Endothelial cell of umbilical vein (primary cell): Measurements from ENCODE around the gene ARID5A. TPM values are rescaled to one million over a fixed set of nuclear protein-coding genes. Genes with fewer than 3 reads are reported as not detected.

ENCODE experiments used
- BruUV-seq: library from RNA; stranded (reverse); fragments of 400-500 nt; replicated peaks from 2 replicates; lab custom pipeline; 2021; lab: Mats Ljungman, UMichigan
- CTCF ChIA-PET: fragments of 300-600, 350-600 bp; sonication (Branson Sonifier 250); formaldehyde crosslinking; loops from one replicate; lab custom pipeline; 2021; ENCODE audit warnings: antibody characterized with exemption, inconsistent platforms; lab: Charles Lee
- POLR2A ChIA-PET: fragments of 300-600, 350-600 bp; sonication (Branson Sonifier 250); formaldehyde crosslinking; loops from one replicate; lab custom pipeline; 2021; ENCODE audit warnings: antibody characterized with exemption, inconsistent platforms; lab: Charles Lee
- DNase-seq: peaks from one replicate; pipeline ENCODE4 v3.0.0-alpha.2; 2011; ENCODE audit warnings: low read depth, low spot score
- FAIRE-seq: peaks from 2 replicates; lab custom pipeline; 2011; peaks lifted over from hg19 to GRCh38; lab: Jason Lieb, UNC
- H2AFZ ChIP-seq: 2 replicates; pipeline ENCODE4 v1.6.0; 2012; ENCODE audit warnings: low read depth, low read length, control low read depth, inconsistent platforms
- H3K27ac ChIP-seq: 2 replicates; pipeline ENCODE4 v1.5.1; 2011; ENCODE audit warnings: low read depth, mild to moderate bottlenecking, control low read depth, low read length, moderate library complexity; ENCODE audit not compliant: insufficient read depth
- H3K27me3 ChIP-seq, 2 experiments: 2 replicates each; pipeline versions ENCODE4 v1.6.0 to v1.6.1; 2011; ENCODE audit warnings: low read length in 2 of 2, mixed read lengths in 1 of 2; ENCODE audit not compliant: control insufficient read depth in 2 of 2, insufficient read depth in 2 of 2
- H3K36me3 ChIP-seq, 2 experiments: 2 replicates in 1 of 2; 3 replicates in 1 of 2; pipeline ENCODE4 v1.5.1; 2011; ENCODE audit warnings: low read length in 2 of 2, mild to moderate bottlenecking in 1 of 2, moderate library complexity in 1 of 2; ENCODE audit not compliant: control insufficient read depth in 2 of 2, insufficient read depth in 2 of 2; ENCODE audit errors: extremely low read depth in 1 of 2
- H3K4me1 ChIP-seq: 3 replicates; pipeline ENCODE4 v1.5.1; 2011; ENCODE audit warnings: mild to moderate bottlenecking, low read length; ENCODE audit not compliant: control insufficient read depth, insufficient read depth; ENCODE audit errors: extremely low read depth
- H3K4me2 ChIP-seq: 2 replicates; pipeline ENCODE4 v1.6.1; 2011; ENCODE audit warnings: low read length, control low read depth, mixed read lengths; ENCODE audit not compliant: insufficient read depth
- H3K4me3 ChIP-seq, 3 experiments: fragments of 200-600 bp in 1 of 3; sonication (generic), shearing (Covaris generic) in 1 of 3; replicated peaks in 1 of 3; 2 replicates each; pipeline ENCODE4 v1.5.1; 2011 to 2016; ENCODE audit warnings: control low read depth in 3 of 3, low read length in 3 of 3, mild to moderate bottlenecking in 2 of 3, inconsistent platforms in 1 of 3, low read depth in 1 of 3, moderate library complexity in 1 of 3; ENCODE audit not compliant: insufficient read depth in 1 of 3
- H3K79me2 ChIP-seq: 2 replicates; pipeline ENCODE4 v1.6.0; 2012; ENCODE audit warnings: low read length, inconsistent platforms; ENCODE audit not compliant: control insufficient read depth, insufficient read depth
- H3K9ac ChIP-seq: replicated peaks from 2 replicates; pipeline ENCODE3; 2011; ENCODE audit warnings: low read length, control low read depth; ENCODE audit not compliant: insufficient read depth; ENCODE audit errors: extremely low read depth
- H3K9me1 ChIP-seq: replicated peaks from 3 replicates; pipeline ENCODE4 v1.6.0; 2011; ENCODE audit warnings: mild to moderate bottlenecking, low read length; ENCODE audit not compliant: control insufficient read depth, insufficient read depth; ENCODE audit errors: extremely low read depth
- H3K9me3 ChIP-seq: replicated peaks from 2 replicates; pipeline ENCODE4 v1.5.1; 2012; ENCODE audit warnings: low read length, inconsistent platforms; ENCODE audit not compliant: control insufficient read depth, insufficient read depth
- H4K20me1 ChIP-seq: replicated peaks from 2 replicates; pipeline ENCODE3; 2011; ENCODE audit warnings: mild to moderate bottlenecking, low read length; ENCODE audit not compliant: control insufficient read depth, insufficient read depth; ENCODE audit errors: extremely low read depth
- CTCF ChIP-seq, 2 donors: IDR thresholded peaks; 1 replicate in 1 of 2; 2 replicates in 1 of 2; pipeline ENCODE4 v1.5.1; 2011; ENCODE audit warnings: low read length in 2 of 2, mild to moderate bottlenecking in 2 of 2, moderate library complexity in 2 of 2, control low read depth in 1 of 2, inconsistent platforms in 1 of 2, low read depth in 1 of 2; ENCODE audit not compliant: insufficient read depth in 1 of 2; ENCODE audit errors: extremely low read depth in 1 of 2
- FOS ChIP-seq: IDR thresholded peaks from 2 replicates; pipeline ENCODE4 v1.6.1; 2011; ENCODE audit warnings: mild to moderate bottlenecking, low read length, moderate library complexity, borderline replicate concordance; ENCODE audit not compliant: insufficient read depth
- GATA2 ChIP-seq: IDR thresholded peaks from 2 replicates; pipeline ENCODE4 v1.7.0; 2011; ENCODE audit warnings: low read depth, mild to moderate bottlenecking, moderate library complexity, mixed read lengths, low read length; ENCODE audit not compliant: insufficient read length, insufficient read depth
- POLR2A ChIP-seq: IDR thresholded peaks from 2 replicates; pipeline ENCODE4 v1.6.1; 2012; ENCODE audit warnings: low read depth, mild to moderate bottlenecking, control low read depth, low read length
- POLR2AphosphoS5 ChIP-seq: IDR thresholded peaks from 2 replicates; pipeline ENCODE4 v1.6.1; 2012; ENCODE audit warnings: low read depth, mild to moderate bottlenecking, control low read depth, low read length, moderate library complexity; ENCODE audit not compliant: insufficient read depth
- dilution Hi-C: fragments of 300-500 bp; cut with MboI; formaldehyde crosslinking; loops from one replicate; pipeline ENCODE4 v1.15.0; 2019; ENCODE audit warnings: low sequenced_read_pairs; ENCODE audit not compliant: extremely low pct_ligation_motif_present
- intact Hi-C: fragments of 100-400 bp; cut with micrococcal nuclease; formaldehyde crosslinking; loops from one replicate; pipeline ENCODE4 v1.10.0; 2022
- polyA plus RNA-seq, 4 experiments: library from polyadenylated mRNA; depleted of rRNA in 3 of 4; stranded (reverse) in 3 of 4; unstranded in 1 of 4; fragments of >200 nt; gene quantifications; 2 replicates each; pipeline versions ENCODE4 v1.2.1 to v1.2.3, GENCODE V29; 2011 to 2012; ENCODE audit warnings: missing spikeins in 1 of 4
- total RNA-seq: library from RNA; stranded (reverse); gene quantifications from 2 replicates; pipeline ENCODE4 v1.2.3, GENCODE V29; 2021
- TF ChIP-seq, protein P1 (sequence below): IDR thresholded peaks from 2 replicates; pipeline ENCODE4 v1.6.1; 2011; ENCODE audit not compliant: insufficient read depth, insufficient read length

ARID5A gene
- total and polyA plus RNA-seq, 2 donors (not counting 3 experiments of a cell fraction or from before 2014, with no cell fraction given) = 18.0 to 24.7 TPM

GRCh38 chr2:96493072-96493471, 43.5 kb upstream of the ARID5A start:
- Histone ChIP-seq H3K27ac (no peak overlapping the region), H2AFZ (no peak overlapping the region), H3K4me3 (no peak overlapping the region), H4K20me1 (no peaks in the 10 kb centered on the region), H3K79me2 (no peaks in the 10 kb centered on the region), H3K4me2 (no peak overlapping the region), H3K4me1 (no peaks in the 10 kb centered on the region), H3K27me3 (peaks cover 19 to 43% of the 10 kb centered on the region in 2 experiments), H3K9me3 (no peaks in the 10 kb centered on the region), H3K36me3 (no peaks in the 10 kb centered on the region), H3K9ac (no peak overlapping the region), H3K9me1 (no peaks in the 10 kb centered on the region)
- CTCF ChIA-PET = interaction anchor here (1.0 to 1.7 kb wide), 5 partner anchors 15 to 105 kb away, joined by 3 to 9 read pairs (median 4); no protein-coding TSS in a partner anchor
- intact Hi-C loops = no loop called here
- POLR2A ChIA-PET = no interaction called here
- no TSS peak for BruUV-seq
- TF ChIP-seq FOS (no peak), GATA2 (no peak), CTCF (IDR thresholded peaks at IDR 0.05; ENCODE audit: extremely low read depth in 1 of 2, insufficient read depth in 1 of 2, low read depth in 1 of 2, low read length in 2 of 2) (no peak), POLR2A (no peak), POLR2AphosphoS5 (no peak)
- TF ChIP-seq, protein P1, sequence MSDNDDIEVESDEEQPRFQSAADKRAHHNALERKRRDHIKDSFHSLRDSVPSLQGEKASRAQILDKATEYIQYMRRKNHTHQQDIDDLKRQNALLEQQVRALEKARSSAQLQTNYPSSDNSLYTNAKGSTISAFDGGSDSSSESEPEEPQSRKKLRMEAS = no peak
- FAIRE-seq (peak; percentile 4), DNase-seq (no peak)
- dilution Hi-C loops = no loop called here
